Amniotic epithelial cell (primary cell): Measurements from ENCODE around the gene ERMAP.

Experiments used
- DNase-seq: peaks from one replicate; pipeline ENCODE4 v3.0.0-alpha.2; 2010; ENCODE audit warnings: low read depth

ERMAP gene

DNA sequence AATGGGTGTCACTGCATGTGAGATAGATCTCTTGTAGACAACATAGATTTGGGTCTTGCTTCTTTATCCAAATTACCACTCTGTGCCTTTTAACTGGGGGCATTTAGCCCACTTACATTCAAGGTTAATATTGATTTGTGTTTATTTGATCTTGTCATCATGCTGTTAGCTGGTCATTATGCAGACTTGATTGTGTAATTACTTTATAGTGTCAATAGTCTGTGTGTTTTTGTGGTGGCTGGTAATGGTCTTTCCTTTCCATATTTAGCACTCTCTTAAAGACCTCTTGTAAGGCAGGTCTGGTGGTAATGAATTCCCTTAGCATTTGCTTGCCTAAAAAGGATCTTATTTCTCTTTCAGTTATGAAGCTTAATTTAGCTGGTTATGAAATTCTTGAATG lies 59.1 kb downstream of the ERMAP start:
- no peak for DNase-seq

DNA sequence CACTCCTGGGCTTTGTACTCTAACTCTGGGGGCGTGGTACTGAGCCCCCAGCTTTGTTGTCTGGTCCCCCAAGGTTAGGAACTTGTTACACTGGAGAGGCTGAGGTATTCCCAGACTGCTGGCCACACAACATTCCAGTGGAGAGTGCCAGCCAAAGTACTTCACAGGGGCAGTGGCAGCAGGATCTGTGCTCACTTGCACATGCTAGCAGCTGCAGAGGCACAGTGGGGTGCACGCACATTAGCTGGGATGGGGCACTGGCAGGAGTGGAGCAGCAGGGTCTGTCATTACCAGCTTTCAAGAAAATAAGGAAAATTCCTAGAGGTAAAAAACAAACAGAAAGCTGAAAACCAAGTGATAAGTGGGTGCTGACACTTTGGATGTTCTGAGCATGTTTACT lies 60.5 kb downstream of the ERMAP start:
- no peak for DNase-seq

DNA sequence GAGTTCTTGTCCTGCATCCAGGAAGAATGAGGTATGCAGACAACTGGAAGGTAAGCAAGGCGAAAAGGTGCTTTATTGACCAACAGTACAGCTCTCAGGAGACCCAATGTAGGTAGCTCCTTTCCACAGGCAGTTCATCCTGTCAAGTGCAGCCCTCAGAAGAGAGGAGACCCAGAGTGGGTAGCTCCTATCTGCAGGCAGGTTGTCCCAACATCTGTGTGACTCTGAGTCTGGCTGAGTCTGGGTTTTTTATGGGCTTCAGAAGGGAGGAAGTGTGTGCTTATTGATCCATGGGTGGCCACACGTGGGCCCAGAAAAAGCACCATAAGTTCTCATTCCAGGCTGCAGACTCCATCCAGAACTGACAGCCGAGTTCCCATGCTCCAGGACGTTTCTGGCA lies 63.5 kb downstream of the ERMAP start:
- no peak for DNase-seq

DNA sequence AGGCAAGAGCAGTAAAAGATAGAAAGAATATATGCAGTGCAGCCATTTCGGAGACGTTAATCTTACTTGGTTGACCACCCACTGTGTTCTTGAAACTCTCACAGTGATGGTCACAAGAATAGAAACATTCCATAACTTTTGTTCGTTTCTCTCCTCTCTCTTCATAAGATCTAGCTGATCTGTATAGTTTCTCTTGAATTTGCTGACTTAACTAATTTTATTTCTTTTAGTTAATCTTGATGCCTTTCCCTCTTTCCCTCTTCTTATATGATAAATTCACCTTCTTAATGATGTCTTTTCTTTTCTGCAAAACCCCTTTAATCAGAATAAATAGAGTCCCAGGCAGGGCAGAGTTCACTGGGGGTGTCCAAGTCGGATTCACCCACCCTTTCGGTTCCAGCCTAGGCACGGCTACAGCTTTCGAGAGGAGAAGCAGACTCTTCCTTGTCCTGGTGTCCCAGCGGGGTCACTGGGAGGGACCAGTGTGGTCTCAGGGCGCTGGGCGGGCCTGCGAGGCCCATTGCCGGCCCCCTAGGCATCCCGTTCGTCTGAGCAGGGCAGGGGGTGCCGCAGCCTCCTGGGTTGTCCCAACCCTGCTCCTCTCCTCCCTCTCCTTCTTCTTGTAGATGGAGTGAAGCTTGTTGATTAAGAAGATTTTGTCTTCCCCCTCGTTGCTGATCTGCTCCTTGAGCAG lies 69.3 kb downstream of the ERMAP start:
- DNase-seq = no peak

DNA sequence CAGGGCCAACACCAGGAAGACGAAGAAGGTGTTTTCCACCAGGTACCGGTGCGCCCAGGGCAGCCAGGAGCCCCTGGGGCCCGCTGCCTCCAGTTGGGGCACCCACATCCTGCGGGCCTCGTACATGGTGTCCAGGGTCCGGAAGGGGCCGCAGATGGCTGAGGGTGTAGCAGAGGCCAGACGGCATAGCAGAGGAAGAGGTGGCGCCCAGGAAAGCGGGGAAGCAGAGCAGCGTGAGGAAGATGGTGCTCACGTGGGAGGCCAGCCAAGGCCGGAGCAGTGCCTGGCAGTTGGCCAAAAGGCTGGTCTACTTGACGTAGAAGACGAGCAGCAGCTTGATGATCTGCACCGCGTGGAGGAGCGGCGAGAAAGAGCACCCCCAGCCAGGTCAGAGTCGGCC lies 69.9 kb downstream of the ERMAP start:
- no peak for DNase-seq

DNA sequence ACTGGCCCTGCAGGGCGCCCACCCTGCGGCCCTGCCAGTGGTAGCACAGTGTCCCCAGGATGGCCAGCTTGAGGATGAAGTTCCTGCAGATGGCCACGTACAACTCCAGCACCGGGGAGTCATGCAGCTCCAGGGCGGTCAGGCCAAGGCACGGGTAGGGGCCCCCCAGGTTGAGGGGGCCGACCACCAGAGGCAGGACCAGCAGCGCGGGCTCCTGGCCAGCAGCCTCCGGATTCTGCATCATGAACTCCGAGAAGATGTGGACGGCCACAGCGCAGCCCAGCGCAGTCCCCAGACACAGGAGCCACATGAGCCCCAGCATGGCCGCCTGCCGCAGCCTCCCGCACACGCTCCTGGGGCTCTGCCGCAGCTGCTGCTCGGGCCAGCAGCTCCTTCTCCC lies 70.4 kb downstream of the ERMAP start:
- no peak for DNase-seq

DNA sequence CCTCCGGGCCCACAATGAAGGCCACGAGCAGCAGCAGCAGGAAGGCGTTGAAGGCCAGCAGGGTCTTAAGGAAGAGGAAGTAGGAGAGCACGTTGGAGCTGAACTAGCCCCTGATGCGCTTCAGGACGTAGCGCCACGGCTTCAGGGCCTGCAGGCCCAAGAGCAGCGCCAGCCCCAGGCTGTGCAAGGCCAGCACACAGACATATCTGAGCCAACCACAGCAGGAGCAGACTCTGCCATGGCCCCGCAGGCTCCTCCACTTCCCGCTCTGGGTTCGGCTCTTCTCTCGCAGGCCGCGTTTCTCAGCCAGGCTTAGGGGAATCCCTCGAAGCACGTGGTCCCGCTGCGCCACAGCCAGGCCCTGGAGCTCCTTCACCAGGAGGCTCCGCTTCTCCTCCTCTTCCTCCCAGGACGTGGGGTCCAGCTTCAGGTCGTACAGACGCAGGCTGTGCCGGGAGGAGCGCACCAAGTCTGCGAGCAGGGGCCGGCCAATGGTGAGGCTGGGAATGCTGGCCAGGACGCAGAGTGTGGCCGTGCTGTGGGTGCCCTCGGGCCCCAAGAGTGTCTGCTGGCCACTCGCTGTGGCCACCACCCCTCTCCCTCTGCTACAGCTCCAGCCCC lies 71.2 kb downstream of the ERMAP start:
- DNase-seq = no peak

DNA sequence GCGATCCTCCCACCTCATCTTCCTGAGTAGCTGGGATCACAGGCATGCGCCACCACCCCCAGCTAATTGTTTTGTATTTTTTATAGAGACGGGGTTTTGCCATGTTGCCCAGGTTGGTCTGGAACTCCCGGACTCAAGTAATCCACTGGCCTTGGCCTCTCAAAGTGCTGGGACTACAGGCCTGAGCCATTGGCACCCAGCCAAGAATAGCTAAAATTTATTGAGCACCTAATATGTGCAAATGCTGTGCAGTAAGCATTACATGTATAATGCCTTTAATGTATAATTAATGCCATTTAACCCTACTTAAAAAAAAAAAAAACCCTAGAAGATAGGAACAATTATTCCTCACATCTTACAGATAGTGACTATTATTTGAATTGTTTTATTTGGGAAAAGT lies 72.3 kb downstream of the ERMAP start:
- DNase-seq = no peak

DNA sequence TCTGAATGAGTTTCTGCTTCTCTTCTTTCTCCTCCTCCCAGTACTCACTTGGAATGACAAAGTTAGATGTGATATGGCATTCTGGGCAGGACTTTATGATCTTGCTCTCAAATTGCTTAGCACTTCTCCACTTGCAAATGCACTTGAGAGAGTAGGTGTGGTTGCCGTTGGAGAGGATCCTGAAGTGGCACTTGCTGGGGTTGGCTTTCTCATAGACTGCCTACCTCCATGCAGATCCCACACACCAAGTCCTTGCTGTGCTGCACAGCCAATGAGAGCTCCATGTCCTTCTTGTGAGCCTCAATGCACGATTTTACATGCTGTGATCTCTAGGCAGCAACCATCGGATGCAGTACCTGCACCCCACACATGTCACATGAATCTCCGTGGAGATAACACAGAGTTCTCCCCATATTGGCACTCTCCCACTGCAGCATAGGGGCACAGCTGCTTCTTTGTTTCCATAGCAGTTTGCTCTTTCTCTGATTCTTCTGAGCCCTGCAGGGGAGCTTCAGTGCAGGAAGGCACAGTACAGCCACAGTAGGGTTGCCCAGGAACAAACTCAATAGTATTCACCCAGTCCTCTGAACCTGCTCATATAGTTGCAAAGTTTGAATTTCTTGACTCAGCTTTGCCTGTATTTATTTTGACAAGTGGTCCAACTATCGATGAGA lies 74.7 kb downstream of the ERMAP start:
- no peak for DNase-seq
